HG02943 (cell line): ENCODE data around the gene TMPRSS6.

ENCODE experiments used
- ATAC-seq: cut with Tn5 transposase; IDR thresholded peaks from one replicate; pipeline ENCODE4 v1.9.1; 2021; ENCODE audit warnings: mild to moderate bottlenecking, low read depth, moderate library complexity; ENCODE audit not compliant: unreplicated experiment

The TMPRSS6 gene

DNA sequence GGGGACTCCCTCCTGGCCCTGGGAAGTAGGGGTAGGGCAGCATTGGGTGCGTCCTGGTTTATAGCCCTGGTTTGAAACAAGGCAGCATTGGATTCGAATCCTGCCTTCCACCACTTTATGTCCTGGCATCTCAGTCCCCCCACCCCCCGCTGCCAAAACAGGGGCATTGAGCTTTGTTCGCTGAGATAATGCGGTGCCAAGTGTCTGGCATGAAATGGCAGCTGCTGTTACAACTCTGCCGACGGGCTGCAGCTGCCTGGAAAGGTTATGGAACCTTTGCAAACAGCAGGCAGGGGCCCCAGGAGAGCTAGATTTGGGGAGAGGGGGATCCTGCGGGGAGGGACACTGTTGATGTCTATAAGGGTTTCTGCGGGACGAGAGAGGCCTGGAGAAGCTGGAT lies 92.2 kb downstream of the TMPRSS6 start:
- no peak for ATAC-seq

DNA sequence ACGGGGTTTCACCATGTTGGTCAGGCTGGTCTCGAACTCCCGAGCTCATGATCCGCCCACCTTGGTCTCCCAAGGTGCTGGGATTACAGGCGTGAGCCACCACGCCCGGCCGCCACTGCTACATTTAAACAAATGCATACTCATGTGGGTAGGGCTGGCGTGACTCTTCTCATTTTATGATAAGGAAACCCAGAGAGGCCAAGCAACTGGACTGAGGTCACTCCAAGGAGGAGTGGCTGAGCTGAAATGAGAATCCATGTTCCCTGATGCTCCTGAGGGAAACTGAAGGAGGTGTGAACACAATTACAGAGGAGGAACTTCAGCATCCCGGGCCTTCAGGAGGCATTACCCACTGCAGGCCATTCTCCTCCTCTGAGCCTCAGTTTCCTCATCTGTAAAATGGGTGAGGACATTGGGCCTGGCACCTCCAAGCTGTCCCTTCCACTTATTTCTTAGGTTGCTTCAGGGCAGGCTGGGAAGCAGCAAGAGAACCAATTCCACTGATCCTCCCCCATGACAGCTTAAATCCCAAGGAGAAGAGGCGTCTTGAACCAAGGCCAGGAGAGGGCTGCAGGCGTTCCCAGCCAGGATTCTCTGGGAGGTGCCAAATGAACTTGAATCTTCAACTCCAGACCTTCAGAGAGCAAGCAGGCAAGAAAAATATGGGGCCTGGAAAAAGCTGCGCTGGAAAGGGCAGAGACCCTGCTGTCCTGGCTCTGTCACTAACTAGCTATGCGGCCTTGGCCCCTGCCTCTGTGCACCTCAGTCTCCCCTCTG lies 93.2 kb downstream of the TMPRSS6 start:
- no peak for ATAC-seq

DNA sequence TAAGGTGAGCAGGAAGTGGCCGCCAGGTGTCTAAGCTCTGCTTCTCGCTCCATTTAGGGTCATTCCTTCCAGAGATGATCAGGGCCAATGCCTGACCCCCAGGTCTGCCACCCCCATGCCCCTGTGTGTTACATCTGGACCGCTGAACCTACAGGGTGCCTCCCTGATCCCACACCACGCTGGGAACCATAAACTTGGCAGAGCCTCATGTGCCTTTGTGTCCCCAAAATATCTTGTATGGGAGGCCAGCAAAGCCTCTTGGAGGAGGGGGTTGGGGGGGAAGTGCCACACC lies 94.0 kb downstream of the TMPRSS6 start:
- no peak for ATAC-seq
